OCI-LY7 (cell line): ENCODE measurements around the gene HPN.

Experiments used
- EZH2phosphoT487 ChIP-seq: fragments of 200-600 bp; sonication (generic); IDR thresholded peaks from 2 replicates; pipeline ENCODE4 v1.6.1; 2018; ENCODE audit warnings: low read depth, borderline replicate concordance, mild to moderate bottlenecking, mixed run types, antibody characterized with exemption, low read length, moderate library complexity, mixed read lengths
- TF ChIP-seq, protein P1 (sequence below): fragments of 200-600 bp; sonication (generic); conservative IDR thresholded peaks from 2 replicates; pipeline ENCODE4 v1.5.1; 2014; ENCODE audit warnings: mild to moderate bottlenecking, antibody characterized with exemption, low read length, moderate library complexity, mixed read lengths

DNA sequence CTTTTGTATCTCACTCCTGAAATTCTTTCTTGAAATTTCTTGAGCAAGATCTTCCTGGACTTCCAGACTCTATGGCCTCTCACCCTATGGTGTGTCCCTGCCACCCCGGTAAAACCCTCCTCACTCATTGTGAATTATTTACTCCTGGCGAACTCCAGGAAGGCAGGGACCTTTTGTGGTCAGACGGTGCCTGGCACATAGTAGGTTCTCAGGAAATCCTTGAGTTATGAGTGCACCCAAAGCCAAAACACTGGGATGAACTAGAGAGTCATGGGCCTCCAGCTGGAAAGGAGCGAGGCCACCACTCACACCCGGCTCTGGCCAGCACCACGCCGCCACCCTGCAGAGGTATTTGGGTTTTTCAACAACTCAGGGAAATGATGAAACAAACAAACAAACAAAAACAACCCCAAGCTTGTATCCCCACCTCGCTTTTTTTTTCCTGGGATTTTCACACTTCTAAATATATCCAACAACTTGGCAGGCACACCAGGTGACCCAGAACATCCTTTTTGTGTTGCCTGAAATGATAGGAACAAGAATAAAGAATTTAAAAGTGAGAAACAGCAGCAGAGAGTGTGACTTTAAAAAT, 11.2 kb downstream of the HPN start:
- TF ChIP-seq, protein P1, sequence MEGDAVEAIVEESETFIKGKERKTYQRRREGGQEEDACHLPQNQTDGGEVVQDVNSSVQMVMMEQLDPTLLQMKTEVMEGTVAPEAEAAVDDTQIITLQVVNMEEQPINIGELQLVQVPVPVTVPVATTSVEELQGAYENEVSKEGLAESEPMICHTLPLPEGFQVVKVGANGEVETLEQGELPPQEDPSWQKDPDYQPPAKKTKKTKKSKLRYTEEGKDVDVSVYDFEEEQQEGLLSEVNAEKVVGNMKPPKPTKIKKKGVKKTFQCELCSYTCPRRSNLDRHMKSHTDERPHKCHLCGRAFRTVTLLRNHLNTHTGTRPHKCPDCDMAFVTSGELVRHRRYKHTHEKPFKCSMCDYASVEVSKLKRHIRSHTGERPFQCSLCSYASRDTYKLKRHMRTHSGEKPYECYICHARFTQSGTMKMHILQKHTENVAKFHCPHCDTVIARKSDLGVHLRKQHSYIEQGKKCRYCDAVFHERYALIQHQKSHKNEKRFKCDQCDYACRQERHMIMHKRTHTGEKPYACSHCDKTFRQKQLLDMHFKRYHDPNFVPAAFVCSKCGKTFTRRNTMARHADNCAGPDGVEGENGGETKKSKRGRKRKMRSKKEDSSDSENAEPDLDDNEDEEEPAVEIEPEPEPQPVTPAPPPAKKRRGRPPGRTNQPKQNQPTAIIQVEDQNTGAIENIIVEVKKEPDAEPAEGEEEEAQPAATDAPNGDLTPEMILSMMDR, result no peak
- TF ChIP-seq EZH2phosphoT487, result no peak
